Measurements from ENCODE around the gene ERVFRD-1.
"Not testable (repeated sequence)": the region's sequence is repeated elsewhere in the genome, so short reads cannot be mapped to it uniquely, and the experiment has no call there.

ERVFRD-1 gene

GRCh38 chr6:11089695-11090094, 21.8 kb downstream of the ERVFRD-1 start:
- TF ChIP-seq CTCF (IDR thresholded peaks at IDR 0.05; ENCODE audit: insufficient read depth, low read length, missing control alignments), result no peak
- CTCF ChIA-PET, result interaction anchor here (1.7 to 3.3 kb wide), 3 partner anchors 20 to 406 kb away, joined by 4 to 15 read pairs (median 13); no protein-coding TSS in a partner anchor
- no peak for DNase-seq (ENCODE audit: low read depth, low spot score)
- H3K4me3 ChIP-seq (ENCODE audit: low read depth, low read length), result no peak overlapping the region
- POLR2A ChIA-PET, result no interaction called here

- CTCF ChIA-PET, result interaction anchor here (1.2 to 3.3 kb wide), 3 partner anchors 11 to 409 kb away, joined by 3 to 15 read pairs (median 13); no protein-coding TSS in a partner anchor
- POLR2A ChIA-PET, result not testable (repeated sequence)
These were observed 24.2 kb downstream of the ERVFRD-1 start for GRCh38 chr6:11087141-11087812.

GRCh38 chr6:11085758-11086435, 25.6 kb downstream of the ERVFRD-1 start:
- POLR2A ChIA-PET, result no interaction called here
- CTCF ChIA-PET, result interaction anchor here (1.0 to 4.9 kb wide), 5 partner anchors 9 to 410 kb away, joined by 4 to 30 read pairs (median 4); no protein-coding TSS in a partner anchor
- H3K4me3 ChIP-seq (ENCODE audit: low read depth, low read length), result no peak overlapping the region
- DNase-seq (ENCODE audit: low read depth, low spot score), result peak; percentile 54
- no peak for TF ChIP-seq CTCF (IDR thresholded peaks at IDR 0.05; ENCODE audit: insufficient read depth, low read length, missing control alignments)

More at GRCh38 chr6:11087141-11087812, 24.2 kb downstream of the ERVFRD-1 start:
- DNase-seq (ENCODE audit: low read depth, low spot score); H3K4me3 ChIP-seq (ENCODE audit: low read depth, low read length): not testable (repeated sequence)

- POLR2A ChIA-PET, result no interaction called here
- no peak overlapping the region for H3K4me3 ChIP-seq (ENCODE audit: low read depth, low read length)
- DNase-seq (ENCODE audit: low read depth, low spot score), result no peak
- CTCF ChIA-PET, result interaction anchor here (4.9 to 5.0 kb wide), 2 partner anchors 14 to 413 kb away, joined by 22 to 30 read pairs; no protein-coding TSS in a partner anchor
- TF ChIP-seq CTCF (IDR thresholded peaks at IDR 0.05; ENCODE audit: insufficient read depth, low read length, missing control alignments), result no peak
These were observed 27.6 kb downstream of the ERVFRD-1 start for GRCh38 chr6:11083956-11084355.

- DNase-seq (ENCODE audit: low read depth, low spot score), result no peak
- CTCF ChIA-PET, result interaction anchor here (1.4 to 5.0 kb wide), 3 partner anchors 14 to 413 kb away, joined by 3 to 30 read pairs (median 22); no protein-coding TSS in a partner anchor
- POLR2A ChIA-PET, result no interaction called here
- H3K4me3 ChIP-seq (ENCODE audit: low read depth, low read length), result no peak overlapping the region
- no peak for TF ChIP-seq CTCF (IDR thresholded peaks at IDR 0.05; ENCODE audit: insufficient read depth, low read length, missing control alignments)
These were observed 28.0 kb downstream of the ERVFRD-1 start for GRCh38 chr6:11083491-11083890.

- CTCF ChIA-PET, result interaction anchor here (0.8 to 5.0 kb wide), 7 partner anchors 8 to 416 kb away, joined by 3 to 33 read pairs (median 6); no protein-coding TSS in a partner anchor
- POLR2A ChIA-PET, result no interaction called here
These were observed 31.2 kb downstream of the ERVFRD-1 start for GRCh38 chr6:11080296-11080695.

More at GRCh38 chr6:11080296-11080695, 31.2 kb downstream of the ERVFRD-1 start:
- DNase-seq (ENCODE audit: low read depth, low spot score), result no peak
- no peak overlapping the region for H3K4me3 ChIP-seq (ENCODE audit: low read depth, low read length)
- TF ChIP-seq CTCF (IDR thresholded peaks at IDR 0.05; ENCODE audit: insufficient read depth, low read length, missing control alignments), result no peak

Data from AG04449 (cell line).